GM18870 (cell line): Measurements from ENCODE around the gene CADM3.

Experiments used
- ATAC-seq: cut with Tn5 transposase; IDR thresholded peaks from one replicate; pipeline ENCODE4 v1.9.1; 2021; ENCODE audit warnings: moderate library complexity; ENCODE audit not compliant: unreplicated experiment

CADM3 gene

DNA sequence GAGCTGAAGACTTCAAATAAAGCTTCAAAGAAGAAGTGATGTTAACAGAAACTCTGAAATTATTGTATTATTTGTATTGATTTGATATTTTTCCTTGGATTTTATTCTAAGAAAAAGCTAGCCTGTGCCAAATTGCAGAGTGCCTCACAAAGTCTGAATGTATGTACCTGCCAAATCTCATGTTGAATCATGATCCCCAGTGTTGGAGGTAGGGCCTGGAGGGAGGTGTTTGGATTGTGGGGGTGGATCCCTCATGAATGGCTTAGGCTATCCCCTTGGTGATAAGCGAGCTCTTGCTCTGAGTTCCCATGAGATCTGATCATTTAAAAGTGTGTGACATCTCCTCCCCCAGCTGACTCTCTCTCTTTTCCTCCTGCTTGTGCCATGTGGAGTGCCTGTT lies 76.9 kb downstream of the CADM3 start:
- ATAC-seq: no peak

DNA sequence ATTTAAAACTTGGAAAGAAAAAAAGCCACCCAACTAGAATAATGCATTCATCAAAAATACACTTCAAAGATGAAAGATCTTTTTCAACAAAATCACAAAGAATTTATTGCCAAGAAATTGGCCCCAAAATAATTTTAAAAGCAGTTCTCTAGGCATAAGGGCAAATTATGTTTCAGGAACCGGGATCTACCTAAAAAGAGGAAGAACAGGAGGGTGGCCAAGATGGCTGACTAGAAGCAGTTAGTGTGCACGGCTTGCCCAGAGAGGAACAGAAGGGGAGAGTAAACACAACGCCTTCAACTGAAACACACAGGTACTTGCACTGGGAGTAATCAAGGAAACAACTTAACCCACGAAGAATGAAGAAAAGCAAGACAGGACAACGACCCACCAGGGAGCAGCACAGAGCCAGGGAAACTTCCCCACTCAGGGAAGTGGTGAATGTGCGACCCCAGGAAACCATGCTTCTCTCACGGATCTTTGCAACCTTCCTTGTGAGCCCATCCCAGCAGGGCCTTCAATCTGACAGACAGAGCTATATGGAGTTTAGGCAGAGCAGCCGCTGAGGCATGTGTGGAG lies 79.3 kb downstream of the CADM3 start:
- no peak for ATAC-seq
